ENCODE data around the gene SOAT2.

GRCh38 chr12:53115112-53115890, 12.0 kb downstream of the SOAT2 start:
- no peak for TF ChIP-seq POLR2AphosphoS5 (IDR thresholded peaks at IDR 0.05; ENCODE audit: insufficient read depth in 1 of 2, low read depth in 1 of 2)
- TF ChIP-seq POLR2A (IDR thresholded peaks at IDR 0.05), result no peak
